Endothelial cell of umbilical vein (primary cell): ENCODE results near the gene TRNP1. TPM values are rescaled to one million over a fixed set of nuclear protein-coding genes. Genes with fewer than 3 reads are reported as not detected.

ENCODE experiments used
- BruUV-seq: library from RNA; stranded (reverse); fragments of 400-500 nt; replicated peaks from 2 replicates; lab custom pipeline; 2021; lab: Mats Ljungman, UMichigan
- CTCF ChIA-PET: fragments of 300-600, 350-600 bp; sonication (Branson Sonifier 250); formaldehyde crosslinking; loops from one replicate; lab custom pipeline; 2021; ENCODE audit warnings: antibody characterized with exemption, inconsistent platforms; lab: Charles Lee
- POLR2A ChIA-PET: fragments of 300-600, 350-600 bp; sonication (Branson Sonifier 250); formaldehyde crosslinking; loops from one replicate; lab custom pipeline; 2021; ENCODE audit warnings: antibody characterized with exemption, inconsistent platforms; lab: Charles Lee
- DNase-seq: peaks from one replicate; pipeline ENCODE4 v3.0.0-alpha.2; 2011; ENCODE audit warnings: low read depth, low spot score
- FAIRE-seq: peaks from 2 replicates; lab custom pipeline; 2011; peaks lifted over from hg19 to GRCh38; lab: Jason Lieb, UNC
- H2AFZ ChIP-seq: 2 replicates; pipeline ENCODE4 v1.6.0; 2012; ENCODE audit warnings: low read depth, low read length, control low read depth, inconsistent platforms
- H3K27ac ChIP-seq: 2 replicates; pipeline ENCODE4 v1.5.1; 2011; ENCODE audit warnings: low read depth, mild to moderate bottlenecking, control low read depth, low read length, moderate library complexity; ENCODE audit not compliant: insufficient read depth
- H3K27me3 ChIP-seq, 2 experiments: 2 replicates each; pipeline versions ENCODE4 v1.6.0 to v1.6.1; 2011; ENCODE audit warnings: low read length in 2 of 2, mixed read lengths in 1 of 2; ENCODE audit not compliant: control insufficient read depth in 2 of 2, insufficient read depth in 2 of 2
- H3K36me3 ChIP-seq, 2 experiments: 2 replicates in 1 of 2; 3 replicates in 1 of 2; pipeline ENCODE4 v1.5.1; 2011; ENCODE audit warnings: low read length in 2 of 2, mild to moderate bottlenecking in 1 of 2, moderate library complexity in 1 of 2; ENCODE audit not compliant: control insufficient read depth in 2 of 2, insufficient read depth in 2 of 2; ENCODE audit errors: extremely low read depth in 1 of 2
- H3K4me1 ChIP-seq: 3 replicates; pipeline ENCODE4 v1.5.1; 2011; ENCODE audit warnings: mild to moderate bottlenecking, low read length; ENCODE audit not compliant: control insufficient read depth, insufficient read depth; ENCODE audit errors: extremely low read depth
- H3K4me2 ChIP-seq: 2 replicates; pipeline ENCODE4 v1.6.1; 2011; ENCODE audit warnings: low read length, control low read depth, mixed read lengths; ENCODE audit not compliant: insufficient read depth
- H3K4me3 ChIP-seq, 3 experiments: fragments of 200-600 bp in 1 of 3; sonication (generic), shearing (Covaris generic) in 1 of 3; replicated peaks in 1 of 3; 2 replicates each; pipeline ENCODE4 v1.5.1; 2011 to 2016; ENCODE audit warnings: control low read depth in 3 of 3, low read length in 3 of 3, mild to moderate bottlenecking in 2 of 3, inconsistent platforms in 1 of 3, low read depth in 1 of 3, moderate library complexity in 1 of 3; ENCODE audit not compliant: insufficient read depth in 1 of 3
- H3K79me2 ChIP-seq: 2 replicates; pipeline ENCODE4 v1.6.0; 2012; ENCODE audit warnings: low read length, inconsistent platforms; ENCODE audit not compliant: control insufficient read depth, insufficient read depth
- H3K9ac ChIP-seq: replicated peaks from 2 replicates; pipeline ENCODE3; 2011; ENCODE audit warnings: low read length, control low read depth; ENCODE audit not compliant: insufficient read depth; ENCODE audit errors: extremely low read depth
- H3K9me1 ChIP-seq: replicated peaks from 3 replicates; pipeline ENCODE4 v1.6.0; 2011; ENCODE audit warnings: mild to moderate bottlenecking, low read length; ENCODE audit not compliant: control insufficient read depth, insufficient read depth; ENCODE audit errors: extremely low read depth
- H3K9me3 ChIP-seq: replicated peaks from 2 replicates; pipeline ENCODE4 v1.5.1; 2012; ENCODE audit warnings: low read length, inconsistent platforms; ENCODE audit not compliant: control insufficient read depth, insufficient read depth
- H4K20me1 ChIP-seq: replicated peaks from 2 replicates; pipeline ENCODE3; 2011; ENCODE audit warnings: mild to moderate bottlenecking, low read length; ENCODE audit not compliant: control insufficient read depth, insufficient read depth; ENCODE audit errors: extremely low read depth
- CTCF ChIP-seq, 2 donors: IDR thresholded peaks; 1 replicate in 1 of 2; 2 replicates in 1 of 2; pipeline ENCODE4 v1.5.1; 2011; ENCODE audit warnings: low read length in 2 of 2, mild to moderate bottlenecking in 2 of 2, moderate library complexity in 2 of 2, control low read depth in 1 of 2, inconsistent platforms in 1 of 2, low read depth in 1 of 2; ENCODE audit not compliant: insufficient read depth in 1 of 2; ENCODE audit errors: extremely low read depth in 1 of 2
- EZH2 ChIP-seq: IDR thresholded peaks from 2 replicates; pipeline ENCODE4 v1.6.1; 2012; ENCODE audit warnings: borderline replicate concordance, low read depth, mild to moderate bottlenecking, moderate library complexity, low read length, inconsistent platforms; ENCODE audit not compliant: severe bottlenecking
- FOS ChIP-seq: IDR thresholded peaks from 2 replicates; pipeline ENCODE4 v1.6.1; 2011; ENCODE audit warnings: mild to moderate bottlenecking, low read length, moderate library complexity, borderline replicate concordance; ENCODE audit not compliant: insufficient read depth
- GATA2 ChIP-seq: IDR thresholded peaks from 2 replicates; pipeline ENCODE4 v1.7.0; 2011; ENCODE audit warnings: low read depth, mild to moderate bottlenecking, moderate library complexity, mixed read lengths, low read length; ENCODE audit not compliant: insufficient read length, insufficient read depth
- JUN ChIP-seq: IDR thresholded peaks from 2 replicates; pipeline ENCODE4 v1.6.1; 2011; ENCODE audit warnings: borderline replicate concordance, low read depth; ENCODE audit not compliant: insufficient read length, insufficient read depth
- MAX ChIP-seq: IDR thresholded peaks from 2 replicates; pipeline ENCODE4 v1.6.1; 2011; ENCODE audit not compliant: insufficient read depth, insufficient read length
- MYC ChIP-seq: IDR thresholded peaks from one replicate; pipeline ENCODE4 v1.6.1; 2011; ENCODE audit warnings: mild to moderate bottlenecking, low read depth, low read length
- POLR2A ChIP-seq: IDR thresholded peaks from 2 replicates; pipeline ENCODE4 v1.6.1; 2012; ENCODE audit warnings: low read depth, mild to moderate bottlenecking, control low read depth, low read length
- POLR2AphosphoS5 ChIP-seq: IDR thresholded peaks from 2 replicates; pipeline ENCODE4 v1.6.1; 2012; ENCODE audit warnings: low read depth, mild to moderate bottlenecking, control low read depth, low read length, moderate library complexity; ENCODE audit not compliant: insufficient read depth
- dilution Hi-C: fragments of 300-500 bp; cut with MboI; formaldehyde crosslinking; loops from one replicate; pipeline ENCODE4 v1.15.0; 2019; ENCODE audit warnings: low sequenced_read_pairs; ENCODE audit not compliant: extremely low pct_ligation_motif_present
- intact Hi-C: fragments of 100-400 bp; cut with micrococcal nuclease; formaldehyde crosslinking; loops from one replicate; pipeline ENCODE4 v1.10.0; 2022
- polyA plus RNA-seq, 4 experiments: library from polyadenylated mRNA; depleted of rRNA in 3 of 4; stranded (reverse) in 3 of 4; unstranded in 1 of 4; fragments of >200 nt; gene quantifications; 2 replicates each; pipeline versions ENCODE4 v1.2.1 to v1.2.3, GENCODE V29; 2011 to 2012; ENCODE audit warnings: missing spikeins in 1 of 4
- total RNA-seq: library from RNA; stranded (reverse); gene quantifications from 2 replicates; pipeline ENCODE4 v1.2.3, GENCODE V29; 2021

Gene TRNP1
- total and polyA plus RNA-seq, 2 donors (not counting 3 experiments of a cell fraction or from before 2014, with no cell fraction given): 5.9 to 20.5 TPM

GRCh38 chr1:27001570-27002360 is 8.3 kb downstream of the TRNP1 start:
- POLR2A ChIA-PET: no interaction called here
- peaks cover 16% of the 10 kb centered on the region for H3K4me1 ChIP-seq
- no peaks in the 10 kb centered on the region for H3K27me3 ChIP-seq
- intact Hi-C loops (no loop called here), dilution Hi-C loops (no loop called here)
- no peak overlapping the region for H3K4me2 ChIP-seq
- no peak for DNase-seq
- FAIRE-seq: no peak
- peaks cover 2% of the 10 kb centered on the region for H3K79me2 ChIP-seq
- BruUV-seq: no TSS peak
- H2AFZ ChIP-seq: no peak overlapping the region
- H3K9me3 ChIP-seq: no peaks in the 10 kb centered on the region
- no peaks in the 10 kb centered on the region for H3K9me1 ChIP-seq
- H3K4me3 ChIP-seq: no peak overlapping the region
- CTCF ChIA-PET: interaction anchor here (9.2 kb wide), 1 partner anchor 41 kb away, joined by 181 read pairs; no protein-coding TSS in a partner anchor
- H3K9ac ChIP-seq: no peak overlapping the region
- TF ChIP-seq CTCF (IDR thresholded peaks at IDR 0.05; ENCODE audit: extremely low read depth in 1 of 2, insufficient read depth in 1 of 2, low read depth in 1 of 2, low read length in 2 of 2) (no peak), GATA2 (no peak), FOS (no peak), EZH2 (no peak), JUN (no peak), MYC (no peak), POLR2AphosphoS5 (no peak), POLR2A (no peak), MAX (no peak)
- no peaks in the 10 kb centered on the region for H3K36me3 ChIP-seq
- H4K20me1 ChIP-seq: no peaks in the 10 kb centered on the region
- no peak overlapping the region for H3K27ac ChIP-seq
